WTC11 (cell line): ENCODE results near the gene CASP2.

Experiments
- CREB1 ChIP-seq: sonication (generic); formaldehyde crosslinking; IDR thresholded peaks from 2 replicates; pipeline ENCODE4 v1.8.0; 2023; ENCODE audit warnings: mild to moderate bottlenecking, missing genetic modification reagents
- CTCF ChIP-seq: fragments of 200-600 bp; IDR thresholded peaks from 2 replicates; pipeline ENCODE4 v1.8.0; 2022; ENCODE audit warnings: antibody characterized with exemption
- ESRRA ChIP-seq: sonication (generic); formaldehyde crosslinking; IDR thresholded peaks from 2 replicates; pipeline ENCODE4 v1.8.1; 2022; ENCODE audit warnings: mild to moderate bottlenecking, missing genetic modification reagents, borderline replicate concordance
- FOXK1 ChIP-seq: sonication (generic); formaldehyde crosslinking; IDR thresholded peaks from 2 replicates; pipeline ENCODE4 v1.8.0; 2022; ENCODE audit warnings: mild to moderate bottlenecking, moderate library complexity, missing genetic modification reagents
- HMGA2 ChIP-seq: fragments of 250-450 bp; sonication (Bioruptor Pico); IDR thresholded peaks from 2 replicates; pipeline ENCODE4 v1.4.0; 2021; ENCODE audit warnings: mild to moderate bottlenecking, moderate library complexity
- IRF2 ChIP-seq: sonication (generic); formaldehyde crosslinking; IDR thresholded peaks from 2 replicates; pipeline ENCODE4 v1.8.0; 2022; ENCODE audit warnings: low read depth, missing genetic modification reagents, borderline replicate concordance
- MLX ChIP-seq: sonication (generic); formaldehyde crosslinking; IDR thresholded peaks from 2 replicates; pipeline ENCODE4 v1.8.1; 2023; ENCODE audit warnings: mild to moderate bottlenecking, missing genetic modification reagents, moderate library complexity
- RELA ChIP-seq: sonication (generic); formaldehyde crosslinking; IDR thresholded peaks from 2 replicates; pipeline ENCODE4 v1.8.1; 2022; ENCODE audit warnings: missing genetic modification reagents, mild to moderate bottlenecking, borderline replicate concordance
- USF1 ChIP-seq: sonication (generic); formaldehyde crosslinking; IDR thresholded peaks from 2 replicates; pipeline ENCODE4 v1.8.0; 2022; ENCODE audit warnings: mild to moderate bottlenecking, missing genetic modification reagents
- ZBTB43 ChIP-seq: sonication (generic); formaldehyde crosslinking; IDR thresholded peaks from 2 replicates; pipeline ENCODE4 v1.8.1; 2023; ENCODE audit warnings: mild to moderate bottlenecking, missing genetic modification reagents
- ZNF138 ChIP-seq: sonication (generic); formaldehyde crosslinking; conservative IDR thresholded peaks from 2 replicates; pipeline ENCODE4 v1.8.1; 2022; ENCODE audit warnings: mild to moderate bottlenecking, moderate library complexity, missing genetic modification reagents

- no peak for TF ChIP-seq CREB1
- no peak for TF ChIP-seq ZBTB43
- no peak for TF ChIP-seq FOXK1 (CRISPR knock-in tag)
- TF ChIP-seq CTCF: no peak
- TF ChIP-seq USF1: no peak
- no peak for TF ChIP-seq ZNF138
- no peak for TF ChIP-seq RELA (CRISPR knock-in tag)
- TF ChIP-seq ESRRA (CRISPR knock-in tag): no peak
- TF ChIP-seq MLX (CRISPR knock-in tag): no peak
- TF ChIP-seq IRF2 (CRISPR knock-in tag): no peak
- no peak for TF ChIP-seq HMGA2
Observed at GRCh38 chr7:143279186-143280098, 8.7 kb upstream of the CASP2 start.
